ENCODE measurements around the gene COL5A1.

- TF ChIP-seq CTCF (IDR thresholded peaks at IDR 0.05) (no peak), POLR2AphosphoS5 (IDR thresholded peaks at IDR 0.05) (no peak), POLR2A (IDR thresholded peaks at IDR 0.05) (no peak), EP300 (IDR thresholded peaks at IDR 0.05) (no peak)
These were observed 138.0 kb downstream of the COL5A1 start for GRCh38 chr9:134779640-134780039.

All from upper lobe of left lung (tissue), 4 donors.